ENCODE data around the gene ERAP2. TPM values are rescaled to one million over a fixed set of nuclear protein-coding genes. Genes with fewer than 3 reads are reported as not detected.

ERAP2 gene
- total RNA-seq, 4 donors from 2014 or later: 9.2 to 19.2 (median 14.0) TPM

DNA sequence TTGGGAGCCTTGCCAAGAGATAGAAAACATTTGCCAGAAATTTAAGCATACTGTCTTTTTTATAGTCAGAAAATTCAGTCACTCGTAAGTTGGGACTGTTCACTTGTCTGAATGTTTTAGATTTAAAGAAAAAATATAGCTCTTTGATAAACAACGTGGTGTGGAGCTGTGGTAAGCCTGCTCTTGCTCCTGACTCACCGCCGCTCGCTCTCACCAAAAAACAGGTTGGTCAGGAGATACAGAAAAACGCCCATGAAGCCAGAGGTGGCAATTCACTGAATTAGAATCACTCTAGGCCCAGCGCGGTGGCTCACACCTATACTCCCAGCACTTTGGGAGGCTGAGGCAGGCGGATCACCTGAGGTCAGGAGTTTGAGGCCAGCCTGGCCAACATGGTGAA is 65.8 kb downstream of the ERAP2 start:
- Histone ChIP-seq H3K36me3 (no peaks in the 10 kb centered on the region), H3K4me1 (peaks cover 0 to 4% of the 10 kb centered on the region in 2 donors), H3K9me3 (no peaks in the 10 kb centered on the region), H3K4me3 (replicated peaks in 1 of 3) (no peak overlapping the region), H3K27ac (no peak overlapping the region), H3K27me3 (no peaks in the 10 kb centered on the region)
- no peak for TF ChIP-seq POLR2A (IDR thresholded peaks at IDR 0.05)
- TF ChIP-seq, protein P1, sequence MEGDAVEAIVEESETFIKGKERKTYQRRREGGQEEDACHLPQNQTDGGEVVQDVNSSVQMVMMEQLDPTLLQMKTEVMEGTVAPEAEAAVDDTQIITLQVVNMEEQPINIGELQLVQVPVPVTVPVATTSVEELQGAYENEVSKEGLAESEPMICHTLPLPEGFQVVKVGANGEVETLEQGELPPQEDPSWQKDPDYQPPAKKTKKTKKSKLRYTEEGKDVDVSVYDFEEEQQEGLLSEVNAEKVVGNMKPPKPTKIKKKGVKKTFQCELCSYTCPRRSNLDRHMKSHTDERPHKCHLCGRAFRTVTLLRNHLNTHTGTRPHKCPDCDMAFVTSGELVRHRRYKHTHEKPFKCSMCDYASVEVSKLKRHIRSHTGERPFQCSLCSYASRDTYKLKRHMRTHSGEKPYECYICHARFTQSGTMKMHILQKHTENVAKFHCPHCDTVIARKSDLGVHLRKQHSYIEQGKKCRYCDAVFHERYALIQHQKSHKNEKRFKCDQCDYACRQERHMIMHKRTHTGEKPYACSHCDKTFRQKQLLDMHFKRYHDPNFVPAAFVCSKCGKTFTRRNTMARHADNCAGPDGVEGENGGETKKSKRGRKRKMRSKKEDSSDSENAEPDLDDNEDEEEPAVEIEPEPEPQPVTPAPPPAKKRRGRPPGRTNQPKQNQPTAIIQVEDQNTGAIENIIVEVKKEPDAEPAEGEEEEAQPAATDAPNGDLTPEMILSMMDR (IDR thresholded peaks at IDR 0.05): no peak
- WGBS, 2 donors: 93 to 94% methylated on average over 9 of the region's 9 CpGs
- DNase-seq: no peak
- intact Hi-C loops (cut with DNase I): no loop called here

DNA sequence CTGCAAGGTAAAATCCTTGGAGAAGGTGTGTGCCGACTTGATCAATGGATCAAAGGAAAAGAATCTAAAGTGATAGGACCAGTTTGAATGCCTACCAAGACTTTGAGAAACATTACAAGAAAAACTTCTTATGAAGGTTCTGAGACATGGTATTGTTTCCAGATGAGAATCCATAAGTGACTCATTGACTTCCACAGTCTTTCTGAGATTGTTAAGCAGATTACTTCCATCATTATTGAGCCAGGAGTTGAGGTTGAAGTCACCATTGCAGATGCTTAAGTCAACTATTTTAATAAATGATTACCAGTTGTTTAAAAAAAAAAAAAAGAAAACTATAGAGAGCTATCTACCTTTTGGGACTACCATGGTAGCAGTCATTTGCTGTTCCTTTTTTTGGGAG is 66.6 kb downstream of the ERAP2 start:
- intact Hi-C loops (cut with DNase I): no loop called here
- peaks cover 0 to 4% of the 10 kb centered on the region in 2 donors for H3K4me1 ChIP-seq
- TF ChIP-seq POLR2A (IDR thresholded peaks at IDR 0.05): no peak
- TF ChIP-seq, protein P1 (IDR thresholded peaks at IDR 0.05): no peak
- no peak overlapping the region for H3K27ac ChIP-seq
- H3K4me3 ChIP-seq (replicated peaks in 1 of 3): no peak overlapping the region
- DNase-seq: no peak
- WGBS, 2 donors: 95 to 100% methylated on average over 1 of the region's 1 CpG
- no peaks in the 10 kb centered on the region for H3K36me3 ChIP-seq
- H3K27me3 ChIP-seq: no peaks in the 10 kb centered on the region
- no peaks in the 10 kb centered on the region for H3K9me3 ChIP-seq

DNA sequence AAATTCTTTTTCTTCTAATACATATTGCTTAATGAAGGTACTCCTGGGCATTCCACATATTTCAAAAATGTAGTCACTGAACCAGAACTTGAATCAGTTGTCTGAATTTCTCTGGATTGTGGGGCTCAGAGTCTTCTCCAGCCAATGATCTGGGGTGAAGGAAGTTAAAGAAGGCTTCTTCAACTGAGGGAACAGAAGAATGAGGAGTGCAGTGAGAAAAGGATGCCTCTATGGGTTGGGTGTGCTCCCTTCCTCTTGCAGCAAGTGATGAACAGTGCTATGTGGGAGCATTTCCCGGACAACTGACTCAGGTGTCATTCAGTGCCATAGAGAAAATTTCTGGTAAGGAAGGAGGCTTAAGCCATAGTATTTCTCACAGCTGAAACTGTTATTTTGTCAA is 67.5 kb downstream of the ERAP2 start:
- DNase-seq: no peak
- no peaks in the 10 kb centered on the region for H3K4me1 ChIP-seq
- no peak overlapping the region for H3K4me3 ChIP-seq (replicated peaks in 1 of 3)
- WGBS, 2 donors: 92 to 94% methylated on average over 1 of the region's 1 CpG
- no peak overlapping the region for H3K27ac ChIP-seq
- TF ChIP-seq, protein P1 (IDR thresholded peaks at IDR 0.05): no peak
- TF ChIP-seq POLR2A (IDR thresholded peaks at IDR 0.05): no peak
- intact Hi-C loops (cut with DNase I): no loop called here
- no peaks in the 10 kb centered on the region for H3K36me3 ChIP-seq
- H3K9me3 ChIP-seq: no peaks in the 10 kb centered on the region
- no peaks in the 10 kb centered on the region for H3K27me3 ChIP-seq

DNA sequence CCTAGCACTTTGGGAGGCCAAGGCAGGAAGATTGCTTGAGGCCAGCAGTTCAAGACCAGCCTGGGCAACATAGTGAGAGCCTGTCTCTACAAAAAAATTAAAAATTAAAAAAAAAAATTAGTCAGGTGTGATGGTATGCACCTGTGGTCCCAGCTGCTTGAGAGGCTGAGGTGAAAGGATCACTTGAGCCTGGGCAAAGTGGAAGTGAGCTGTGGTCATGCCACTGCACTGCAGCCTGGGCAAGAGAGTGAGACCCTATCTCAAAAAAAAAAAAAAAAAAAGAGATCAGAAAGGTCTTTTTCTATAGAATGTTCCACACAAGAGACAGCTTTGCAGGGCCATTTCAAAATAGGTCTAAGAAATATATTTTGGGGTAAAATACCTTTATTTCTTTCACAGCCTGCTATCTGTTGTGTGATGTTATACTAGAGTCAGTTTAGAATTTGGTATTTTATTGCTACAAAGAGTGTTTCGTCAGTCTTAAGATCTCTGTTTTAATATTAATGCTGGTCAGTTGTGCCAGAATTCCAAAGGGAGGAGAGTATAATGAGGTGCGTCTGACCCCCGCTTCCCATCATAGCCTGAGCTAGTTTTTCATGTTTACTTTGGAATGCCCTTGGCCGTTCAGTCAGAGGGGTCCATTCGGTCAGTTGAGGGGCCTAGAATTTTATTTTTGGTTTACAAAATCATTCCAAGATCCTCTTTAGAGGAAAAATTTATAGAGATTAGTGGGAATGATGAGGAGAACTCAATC is 69.0 kb downstream of the ERAP2 start:
- H3K4me3 ChIP-seq (replicated peaks in 1 of 3): no peak overlapping the region
- no peak for DNase-seq
- H3K36me3 ChIP-seq: no peaks in the 10 kb centered on the region
- H3K4me1 ChIP-seq: no peaks in the 10 kb centered on the region
- no peak overlapping the region for H3K27ac ChIP-seq
- no peaks in the 10 kb centered on the region for H3K9me3 ChIP-seq
- TF ChIP-seq, protein P1 (IDR thresholded peaks at IDR 0.05): no peak
- TF ChIP-seq POLR2A (IDR thresholded peaks at IDR 0.05): no peak
- WGBS, 2 donors: 66% methylated on average over 5 of the region's 5 CpGs
- intact Hi-C loops (cut with DNase I): no loop called here
- H3K27me3 ChIP-seq: no peaks in the 10 kb centered on the region

DNA sequence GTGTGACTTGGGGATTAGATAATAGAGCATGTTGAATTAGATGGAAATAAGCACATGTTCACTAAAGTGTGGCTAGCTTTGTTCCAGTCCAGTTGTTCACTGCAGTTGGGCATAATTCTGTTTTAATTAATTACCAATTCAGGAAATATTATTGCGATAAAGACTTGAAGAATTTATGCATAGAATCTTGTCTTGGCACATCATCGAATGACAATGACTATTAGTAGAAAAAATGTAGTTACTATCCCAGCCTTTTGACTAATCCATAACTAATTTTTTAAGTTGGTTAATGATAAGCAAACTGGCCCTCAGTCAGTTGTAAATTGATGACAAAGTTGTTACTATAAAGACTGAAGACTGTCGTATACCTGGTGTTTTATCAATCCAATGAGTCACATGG is 70.1 kb downstream of the ERAP2 start:
- H3K27ac ChIP-seq: no peak overlapping the region
- no peaks in the 10 kb centered on the region for H3K36me3 ChIP-seq
- no peak overlapping the region for H3K4me3 ChIP-seq (replicated peaks in 1 of 3)
- WGBS, 2 donors: 98% methylated on average over 3 of the region's 3 CpGs
- no peaks in the 10 kb centered on the region for H3K4me1 ChIP-seq
- TF ChIP-seq POLR2A (IDR thresholded peaks at IDR 0.05): no peak
- TF ChIP-seq, protein P1 (IDR thresholded peaks at IDR 0.05): no peak
- H3K27me3 ChIP-seq: no peaks in the 10 kb centered on the region
- intact Hi-C loops (cut with DNase I): no loop called here
- H3K9me3 ChIP-seq: no peaks in the 10 kb centered on the region
- no peak for DNase-seq
